ENCODE data around the gene MPG.

MPG gene

DNA sequence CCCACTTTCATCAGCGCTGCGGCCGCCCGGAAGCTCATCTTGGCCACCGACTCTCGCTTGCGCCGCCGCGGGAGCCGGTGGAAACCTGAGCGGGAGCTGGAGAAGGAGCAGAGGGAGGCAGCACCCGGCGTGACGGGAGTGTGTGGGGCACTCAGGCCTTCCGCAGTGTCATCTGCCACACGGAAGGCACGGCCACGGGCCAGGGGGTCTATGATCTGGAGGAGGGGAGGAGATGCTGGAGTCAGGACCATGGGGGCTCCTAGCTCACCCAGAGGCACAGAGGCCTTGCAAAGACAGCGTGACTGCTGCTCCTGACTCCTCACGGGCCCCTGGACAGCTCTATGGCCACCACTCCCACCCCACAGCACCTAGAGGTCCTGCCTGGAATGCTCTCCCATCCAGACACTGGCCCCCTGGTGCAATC is 15.0 kb upstream of the MPG start:
- no peaks in the 10 kb centered on the region for H4K20me1 ChIP-seq (ENCODE audit: low read depth, low read length)
- no peaks in the 10 kb centered on the region for H3K36me3 ChIP-seq (ENCODE audit: low read length)
- no peaks in the 10 kb centered on the region for H3K27me3 ChIP-seq (ENCODE audit: low read length)
- H3K4me3 ChIP-seq (ENCODE audit: insufficient read depth, low read length, poor library complexity, severe bottlenecking), result no peak overlapping the region
- no peak overlapping the region for H3K27ac ChIP-seq (ENCODE audit: low read depth, low read length)
- no peak overlapping the region for H2AFZ ChIP-seq (ENCODE audit: low read depth, low read length, severe bottlenecking)
- no peak overlapping the region for H3K9ac ChIP-seq (ENCODE audit: low read length)
- TF ChIP-seq EZH2phosphoT487 (conservative IDR thresholded peaks at IDR 0.05; ENCODE audit: low read length) (no peak), CTCF (IDR thresholded peaks at IDR 0.05; ENCODE audit: insufficient read depth, low read length, poor library complexity, severe bottlenecking) (no peak)
- H3F3A ChIP-seq (ENCODE audit: insufficient read depth), result no peaks in the 10 kb centered on the region
- no peaks in the 10 kb centered on the region for H3K79me2 ChIP-seq (ENCODE audit: insufficient read depth, low read length)
- H3K9me2 ChIP-seq (replicated peaks; ENCODE audit: insufficient read depth, low read length), result no peaks in the 10 kb centered on the region
- no peaks in the 10 kb centered on the region for H3K9me3 ChIP-seq (ENCODE audit: insufficient read depth, low read length)
- H3K4me2 ChIP-seq (ENCODE audit: low read depth, low read length, poor library complexity, severe bottlenecking), result no peak overlapping the region

- Histone ChIP-seq H3K9me3 (ENCODE audit: insufficient read depth, low read length) (no peaks in the 10 kb centered on the region), H3K9ac (ENCODE audit: low read length) (no peak overlapping the region), H3K4me3 (ENCODE audit: insufficient read depth, low read length, poor library complexity, severe bottlenecking) (no peak overlapping the region), H2AFZ (ENCODE audit: low read depth, low read length, severe bottlenecking) (no peak overlapping the region), H3K27ac (ENCODE audit: low read depth, low read length) (no peak overlapping the region), H4K20me1 (ENCODE audit: low read depth, low read length) (no peaks in the 10 kb centered on the region), H3K36me3 (ENCODE audit: low read length) (no peaks in the 10 kb centered on the region), H3K27me3 (ENCODE audit: low read length) (no peaks in the 10 kb centered on the region), H3K9me2 (replicated peaks; ENCODE audit: insufficient read depth, low read length) (no peaks in the 10 kb centered on the region), H3K79me2 (ENCODE audit: insufficient read depth, low read length) (no peaks in the 10 kb centered on the region), H3F3A (ENCODE audit: insufficient read depth) (no peaks in the 10 kb centered on the region), H3K4me2 (ENCODE audit: low read depth, low read length, poor library complexity, severe bottlenecking) (no peak overlapping the region)
- no peak for TF ChIP-seq CTCF (IDR thresholded peaks at IDR 0.05; ENCODE audit: insufficient read depth, low read length, poor library complexity, severe bottlenecking)
- no peak for TF ChIP-seq EZH2phosphoT487 (conservative IDR thresholded peaks at IDR 0.05; ENCODE audit: low read length)
Measured at GRCh38 chr16:63466-63865, 14.6 kb upstream of the MPG start.

- Histone ChIP-seq H3K4me3 (ENCODE audit: insufficient read depth, low read length, poor library complexity, severe bottlenecking) (no peak overlapping the region), H3K9me2 (replicated peaks; ENCODE audit: insufficient read depth, low read length) (no peaks in the 10 kb centered on the region), H4K20me1 (ENCODE audit: low read depth, low read length) (no peaks in the 10 kb centered on the region), H2AFZ (ENCODE audit: low read depth, low read length, severe bottlenecking) (no peak overlapping the region), H3K9ac (ENCODE audit: low read length) (no peak overlapping the region), H3K4me2 (ENCODE audit: low read depth, low read length, poor library complexity, severe bottlenecking) (no peak overlapping the region), H3K27me3 (ENCODE audit: low read length) (no peaks in the 10 kb centered on the region), H3K9me3 (ENCODE audit: insufficient read depth, low read length) (no peaks in the 10 kb centered on the region), H3K36me3 (ENCODE audit: low read length) (no peaks in the 10 kb centered on the region), H3K79me2 (ENCODE audit: insufficient read depth, low read length) (no peaks in the 10 kb centered on the region), H3F3A (ENCODE audit: insufficient read depth) (no peaks in the 10 kb centered on the region), H3K27ac (ENCODE audit: low read depth, low read length) (no peak overlapping the region)
- TF ChIP-seq EZH2phosphoT487 (conservative IDR thresholded peaks at IDR 0.05; ENCODE audit: low read length) (no peak), CTCF (IDR thresholded peaks at IDR 0.05; ENCODE audit: insufficient read depth, low read length, poor library complexity, severe bottlenecking) (no peak)
Measured at GRCh38 chr16:63998-64913, 13.8 kb upstream of the MPG start.
